Activated gamma-delta T cell (primary cell): ENCODE data around the gene LPCAT1.
"Not testable (repeated sequence)": the region's sequence is repeated elsewhere in the genome, so short reads cannot be mapped to it uniquely, and the experiment has no call there.

Source experiments
- DNase-seq: peaks from one replicate; lab custom pipeline; 2025; lab: John Stamatoyannopoulos, UW

LPCAT1 gene

GRCh38 chr5:1465966-1466471, 57.7 kb downstream of the LPCAT1 start:
- DNase-seq = no peak

- DNase-seq = no peak
These were observed 58.6 kb downstream of the LPCAT1 start for GRCh38 chr5:1465117-1465516.

- DNase-seq = no peak
These were observed 59.2 kb downstream of the LPCAT1 start for GRCh38 chr5:1464511-1464910.

- no peak for DNase-seq
These were observed 59.7 kb downstream of the LPCAT1 start for GRCh38 chr5:1464096-1464446.

- DNase-seq = no peak
These were observed 60.2 kb downstream of the LPCAT1 start for GRCh38 chr5:1463326-1464095.

GRCh38 chr5:1462358-1462757, 61.4 kb downstream of the LPCAT1 start:
- DNase-seq = no peak

GRCh38 chr5:1461396-1461795, 62.4 kb downstream of the LPCAT1 start:
- no peak for DNase-seq

GRCh38 chr5:1460054-1460682, 63.6 kb downstream of the LPCAT1 start:
- DNase-seq = no peak

GRCh38 chr5:1459435-1459834, 64.3 kb downstream of the LPCAT1 start:
- not testable (repeated sequence) for DNase-seq

- not testable (repeated sequence) for DNase-seq
These were observed 67.5 kb downstream of the LPCAT1 start for GRCh38 chr5:1456110-1456881.

GRCh38 chr5:1453613-1454012, 70.1 kb downstream of the LPCAT1 start:
- no peak for DNase-seq

GRCh38 chr5:1449081-1449630, 74.6 kb downstream of the LPCAT1 start:
- no peak for DNase-seq

GRCh38 chr5:1448511-1449011, 75.2 kb downstream of the LPCAT1 start:
- no peak for DNase-seq

- peak; percentile 14 for DNase-seq
These were observed 75.9 kb downstream of the LPCAT1 start for GRCh38 chr5:1447671-1448361.

GRCh38 chr5:1446602-1447343, 77.0 kb downstream of the LPCAT1 start:
- DNase-seq = no peak

GRCh38 chr5:1445689-1446601, 77.8 kb downstream of the LPCAT1 start:
- no peak for DNase-seq

- DNase-seq = peak; percentile 35
These were observed 78.5 kb downstream of the LPCAT1 start, which contains the start of gene SLC6A3 for GRCh38 chr5:1445313-1445688. Gene SLC6A3 (minus strand): TSS chr5:1445440. CDS start chr5:1443197, 2,243 bp downstream.

- DNase-seq = peak; percentile 11
These were observed 79.2 kb downstream of the LPCAT1 start for GRCh38 chr5:1444361-1445189.

GRCh38 chr5:1443991-1444360, 79.8 kb downstream of the LPCAT1 start:
- DNase-seq = no peak
